GM21723 (cell line): Measurements from ENCODE around the gene GYS1.
A peak's percentile ranks its signal among the peaks of the same experiment; 100 is the strongest.
"Not testable (repeated sequence)": the region's sequence is repeated elsewhere in the genome, so short reads cannot be mapped to it uniquely, and the experiment has no call there.

ENCODE experiments used
- ATAC-seq: cut with Tn5 transposase; IDR thresholded peaks from one replicate; pipeline ENCODE4 v1.9.1; 2021; ENCODE audit warnings: mild to moderate bottlenecking, moderate library complexity; ENCODE audit not compliant: unreplicated experiment

GYS1 gene

GRCh38 chr19:48993175-48994034 lies at the start of gene GYS1, which contains the start of gene RUVBL2:
GYS1 (minus strand) TSS chr19:48993309; CDS start chr19:48993112, 197 bp downstream.
RUVBL2 (plus strand) TSS chr19:48993887; CDS start chr19:48993912, 25 bp downstream.
- peak; percentile 87 for ATAC-seq

- not testable (repeated sequence) for ATAC-seq
Observed at GRCh38 chr19:49042666-49043065, 49.6 kb upstream of the GYS1 start.

- ATAC-seq: no peak
Observed at GRCh38 chr19:49042177-49042576, 49.1 kb upstream of the GYS1 start.

GRCh38 chr19:49039736-49040135 lies 46.6 kb upstream of the GYS1 start:
- ATAC-seq: not testable (repeated sequence)

GRCh38 chr19:49038557-49039276 lies 45.6 kb upstream of the GYS1 start:
- not testable (repeated sequence) for ATAC-seq

GRCh38 chr19:49038111-49038510 lies 45.0 kb upstream of the GYS1 start:
- ATAC-seq: not testable (repeated sequence)

GRCh38 chr19:49036815-49037214 lies 43.7 kb upstream of the GYS1 start, which contains the start of gene CGB1:
CGB1 (minus strand) TSS chr19:49036895; CDS start chr19:49036711, 184 bp downstream.
- not testable (repeated sequence) for ATAC-seq

GRCh38 chr19:49031642-49032301 lies 38.7 kb upstream of the GYS1 start, which contains the start of gene CGB2:
CGB2 (plus strand) TSS chr19:49031890; CDS start chr19:49032096, 206 bp downstream.
- not testable (repeated sequence) for ATAC-seq

- not testable (repeated sequence) for ATAC-seq
Observed at GRCh38 chr19:49030323-49030722, 37.2 kb upstream of the GYS1 start.

- not testable (repeated sequence) for ATAC-seq
Observed at GRCh38 chr19:49029749-49030148, 36.6 kb upstream of the GYS1 start.

GRCh38 chr19:49028686-49029085 lies 35.6 kb upstream of the GYS1 start:
- not testable (repeated sequence) for ATAC-seq

- not testable (repeated sequence) for ATAC-seq
Observed at GRCh38 chr19:49025599-49025998, 32.5 kb upstream of the GYS1 start.

GRCh38 chr19:49025088-49025487 lies 32.0 kb upstream of the GYS1 start:
- ATAC-seq: not testable (repeated sequence)

- not testable (repeated sequence) for ATAC-seq
Observed at GRCh38 chr19:49024233-49024632, 31.1 kb upstream of the GYS1 start, which contains the start of gene CGB3. CGB3 (minus strand) TSS chr19:49024333; CDS start chr19:49023971, 362 bp downstream.

- no peak for ATAC-seq
Observed at GRCh38 chr19:49022116-49022515, 29.0 kb upstream of the GYS1 start.

GRCh38 chr19:49020931-49021895 lies 28.1 kb upstream of the GYS1 start:
- ATAC-seq: no peak

GRCh38 chr19:49020342-49020741 lies 27.2 kb upstream of the GYS1 start:
- ATAC-seq: no peak

GRCh38 chr19:49019242-49019932 lies 26.3 kb upstream of the GYS1 start:
- ATAC-seq: no peak
